Activated CD4-positive, alpha-beta T cell treated with anti-CD3 and anti-CD28 coated beads for 4 hours (primary cell): ENCODE results near the gene ZNF516.

Experiments used
- DNase-seq, 2 donors: peaks; one replicate each; pipeline ENCODE4 v3.0.0-alpha.2; 2020

Gene ZNF516

DNA sequence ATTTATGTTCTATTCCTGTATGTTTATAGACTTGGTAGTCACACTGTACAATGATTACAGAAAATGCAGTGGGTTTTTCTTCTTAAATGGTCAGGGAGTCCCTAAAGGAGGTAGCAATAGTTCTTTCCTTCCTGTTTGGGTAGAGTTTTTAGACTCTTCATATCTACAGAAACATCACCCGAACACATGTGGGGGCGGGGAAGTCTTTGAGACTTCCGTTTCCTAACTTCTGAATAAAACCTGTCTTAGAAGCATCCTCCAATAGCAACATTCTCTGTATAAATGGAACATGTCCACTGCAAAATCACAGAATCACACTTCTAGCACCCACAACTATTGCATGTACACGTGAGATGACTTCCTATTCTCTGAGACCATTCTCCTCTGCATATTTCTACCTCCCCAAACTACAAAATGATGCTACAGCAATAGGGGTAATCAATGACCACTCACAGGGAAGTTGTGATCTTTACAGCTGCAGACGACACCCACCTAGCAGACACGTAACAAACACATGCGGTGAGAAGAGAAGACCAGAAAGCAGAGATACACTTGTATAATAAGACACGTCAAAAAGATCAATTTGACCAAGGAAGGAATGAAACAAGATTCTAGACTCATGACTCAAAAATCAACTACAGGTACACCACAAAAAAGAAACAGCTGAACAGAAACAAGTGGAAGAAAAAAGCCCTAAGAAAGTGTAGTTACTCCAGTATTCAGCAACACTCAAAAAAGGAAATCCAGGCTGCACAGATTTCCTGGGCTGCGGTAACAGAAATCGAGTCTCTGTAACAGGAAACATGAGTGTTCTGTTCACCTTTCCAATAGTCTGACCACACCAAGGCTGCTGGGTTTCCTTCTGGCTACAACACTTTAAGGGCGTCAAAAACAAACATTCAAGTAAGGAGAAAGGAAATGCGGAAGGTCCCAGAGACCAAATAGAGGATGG is 120.4 kb downstream of the ZNF516 start:
- DNase-seq: peak; percentile 37 to 64

GRCh38 chr18:76373297-76373696 is 121.7 kb downstream of the ZNF516 start:
- DNase-seq: no peak

DNA sequence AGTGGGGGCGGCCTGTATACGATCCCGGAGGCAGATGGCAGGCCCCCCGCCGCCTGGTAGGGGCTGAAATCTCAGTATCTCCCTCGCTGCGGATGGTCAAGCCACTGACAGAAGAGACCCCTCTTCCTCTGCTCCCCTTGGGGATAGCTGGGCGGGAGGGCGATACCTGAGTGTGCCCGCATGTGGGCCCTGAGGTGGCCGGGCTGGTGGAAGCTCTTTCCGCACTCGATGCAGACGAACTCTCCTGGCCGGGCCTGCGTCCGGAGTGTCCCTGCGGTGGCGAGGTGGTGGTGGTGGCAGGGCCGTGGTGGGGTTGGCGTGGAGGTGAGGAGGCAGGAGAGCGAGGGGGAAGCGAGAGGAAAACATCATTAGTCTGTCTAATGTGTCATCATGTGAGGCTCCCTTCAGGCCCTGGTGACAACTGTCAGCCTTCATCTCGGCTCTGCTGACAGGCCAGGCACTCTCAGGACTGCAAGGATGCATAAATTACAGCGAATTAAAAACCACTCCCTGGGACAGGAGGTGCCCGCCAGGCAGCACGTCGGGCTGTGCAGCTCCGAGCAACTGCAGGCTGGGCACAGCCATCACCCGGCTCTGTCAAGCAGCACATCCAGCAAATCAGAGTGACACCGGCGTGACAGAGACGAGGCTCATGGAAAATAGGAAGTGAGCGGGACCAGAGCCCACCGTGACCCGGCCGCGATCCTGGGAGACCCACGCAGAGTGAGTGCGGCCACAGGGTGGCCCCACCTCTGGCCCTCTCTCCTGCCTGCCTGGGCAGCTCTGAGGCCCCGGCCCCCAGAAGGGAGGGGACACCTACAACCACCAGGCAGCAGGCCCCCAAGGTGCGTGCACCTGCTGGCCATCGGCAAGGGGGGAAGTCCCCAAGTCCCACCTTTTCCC is 123.5 kb downstream of the ZNF516 start:
- DNase-seq: no peak

DNA sequence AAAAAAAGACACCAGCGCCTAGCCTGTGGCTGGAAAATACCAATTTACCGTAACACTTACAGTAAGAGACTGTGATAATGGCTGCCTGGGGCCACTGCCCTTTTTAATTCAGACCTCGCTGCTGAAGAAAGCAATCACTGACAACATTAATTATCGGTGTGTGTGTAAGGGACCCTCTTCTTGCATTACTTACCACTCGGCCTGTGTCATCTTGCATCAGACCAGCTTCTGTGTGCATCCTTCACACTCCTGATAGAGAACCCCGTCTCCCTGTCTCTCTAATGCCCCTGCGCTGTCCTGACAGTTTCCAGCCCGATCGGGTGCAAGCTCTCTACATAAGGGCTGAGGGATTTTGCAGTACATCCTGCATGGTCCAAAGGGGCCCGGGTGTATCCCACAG is 124.4 kb downstream of the ZNF516 start:
- DNase-seq: no peak

DNA sequence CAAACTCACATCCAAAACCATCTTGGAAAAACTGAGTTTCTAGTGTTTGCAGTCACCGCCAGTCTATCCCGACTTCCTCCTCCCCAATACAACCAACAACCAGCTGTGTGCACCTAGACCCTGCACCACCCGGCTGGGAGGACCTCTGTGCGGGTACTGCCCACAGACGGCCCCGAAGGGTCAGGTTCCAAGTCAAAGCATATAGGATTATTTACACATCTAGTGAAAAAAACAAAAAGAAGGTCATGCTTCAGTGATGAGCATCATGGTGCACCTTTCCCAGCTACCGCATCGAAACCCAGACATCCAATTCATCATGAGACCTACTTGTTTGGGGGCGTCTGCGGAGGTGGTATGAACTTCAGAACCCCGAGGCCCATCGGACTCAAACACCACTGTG is 124.8 kb downstream of the ZNF516 start:
- no peak for DNase-seq

DNA sequence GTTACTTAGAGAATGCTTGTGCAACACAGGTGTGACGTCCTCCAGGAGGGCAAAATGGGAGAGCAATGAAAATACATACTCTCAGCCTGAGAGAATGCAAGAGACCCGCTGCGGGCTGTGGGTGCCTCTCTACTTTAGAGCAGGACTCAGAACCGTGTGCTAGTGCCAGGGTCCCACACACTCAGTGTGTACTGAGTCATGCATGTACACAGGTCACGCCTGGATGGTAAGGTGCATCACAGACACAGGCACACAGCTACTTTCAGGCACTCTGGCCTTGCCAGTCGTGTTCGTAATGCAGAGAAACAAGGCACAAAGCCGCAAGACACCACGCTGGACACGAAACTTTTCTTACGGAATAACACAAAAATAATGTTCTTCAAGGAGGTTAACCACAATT is 125.3 kb downstream of the ZNF516 start:
- DNase-seq: no peak

DNA sequence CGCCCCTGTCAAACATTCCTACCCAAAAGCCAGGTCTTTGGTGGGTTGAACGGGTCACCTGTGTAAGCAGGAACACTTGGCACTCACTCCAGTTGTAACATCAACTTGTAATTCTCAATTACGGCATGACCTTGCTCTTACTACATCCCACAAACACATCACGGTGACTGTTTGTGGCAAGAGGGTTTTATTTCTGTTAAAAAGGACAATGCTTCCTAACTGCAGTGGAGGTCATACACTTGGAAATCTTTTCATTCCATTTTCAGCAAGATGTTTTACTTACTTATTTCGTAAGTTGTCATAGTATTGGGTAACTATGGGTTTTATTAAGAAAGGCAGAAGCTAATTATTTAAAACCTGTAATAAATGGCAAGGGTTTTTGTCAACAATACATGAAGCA is 126.1 kb downstream of the ZNF516 start:
- no peak for DNase-seq

DNA sequence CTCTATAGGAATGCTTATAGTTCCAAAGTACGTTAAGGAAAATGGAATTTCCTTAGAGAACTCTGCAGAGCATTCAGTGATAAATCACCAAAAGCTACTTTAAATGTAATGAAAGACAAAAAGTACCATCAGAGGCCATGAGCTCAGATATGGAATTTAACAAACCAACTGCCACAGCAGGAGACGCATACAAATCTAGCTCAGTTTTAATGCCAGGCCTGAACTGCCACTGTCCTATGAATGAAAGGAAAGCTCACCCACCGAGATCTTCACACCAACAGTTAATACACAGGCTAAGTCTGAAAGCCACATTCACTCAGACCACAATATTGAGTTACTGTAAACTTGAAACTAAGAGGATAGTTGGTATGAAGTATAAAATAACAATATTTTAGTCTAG is 126.8 kb downstream of the ZNF516 start:
- DNase-seq: no peak

DNA sequence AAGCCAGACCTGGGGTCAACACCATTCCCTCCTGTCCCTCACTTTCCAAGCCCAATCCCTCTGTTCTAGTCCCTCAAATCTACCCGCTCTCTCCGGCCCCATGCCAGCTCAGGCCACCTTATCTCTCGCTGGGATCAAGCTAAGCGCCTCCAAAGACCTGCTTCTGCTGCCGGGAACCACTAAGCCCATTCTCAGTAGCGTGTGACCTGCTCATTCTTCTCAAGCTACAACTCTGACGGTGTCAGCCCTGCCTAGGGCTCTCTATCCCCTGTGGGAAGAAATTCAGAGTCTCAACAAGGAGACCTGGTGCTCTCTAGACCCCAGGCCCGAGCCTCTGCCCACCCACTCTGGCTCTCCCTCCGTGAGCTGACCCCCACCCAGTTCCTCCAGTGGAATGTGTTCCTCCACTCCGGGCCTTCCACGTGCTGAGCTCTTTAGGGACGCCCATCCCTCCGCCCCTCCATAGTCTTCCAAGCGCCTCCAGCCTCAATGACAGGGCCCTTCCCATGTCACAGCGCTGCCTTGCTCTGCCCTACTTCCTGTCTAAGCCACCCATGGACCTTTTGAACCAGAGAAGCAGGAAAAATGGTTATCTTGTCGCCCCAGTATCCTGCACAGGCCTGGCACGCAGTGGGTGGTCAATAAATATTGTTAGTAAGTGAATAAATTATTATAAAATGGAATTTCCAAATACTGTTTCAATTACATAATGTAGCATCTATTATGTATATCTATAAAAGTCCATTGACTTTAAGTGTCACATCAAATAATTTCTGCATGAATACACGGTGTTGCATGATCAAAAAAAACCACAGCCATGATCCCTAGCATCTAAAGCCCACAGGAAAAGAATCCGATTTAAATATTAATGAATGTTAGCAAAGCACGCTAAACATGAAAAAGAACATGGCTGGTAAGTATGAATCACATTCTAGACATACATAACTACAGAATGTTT is 127.6 kb downstream of the ZNF516 start:
- DNase-seq: no peak

GRCh38 chr18:76365561-76365960 is 129.5 kb downstream of the ZNF516 start:
- DNase-seq: no peak

DNA sequence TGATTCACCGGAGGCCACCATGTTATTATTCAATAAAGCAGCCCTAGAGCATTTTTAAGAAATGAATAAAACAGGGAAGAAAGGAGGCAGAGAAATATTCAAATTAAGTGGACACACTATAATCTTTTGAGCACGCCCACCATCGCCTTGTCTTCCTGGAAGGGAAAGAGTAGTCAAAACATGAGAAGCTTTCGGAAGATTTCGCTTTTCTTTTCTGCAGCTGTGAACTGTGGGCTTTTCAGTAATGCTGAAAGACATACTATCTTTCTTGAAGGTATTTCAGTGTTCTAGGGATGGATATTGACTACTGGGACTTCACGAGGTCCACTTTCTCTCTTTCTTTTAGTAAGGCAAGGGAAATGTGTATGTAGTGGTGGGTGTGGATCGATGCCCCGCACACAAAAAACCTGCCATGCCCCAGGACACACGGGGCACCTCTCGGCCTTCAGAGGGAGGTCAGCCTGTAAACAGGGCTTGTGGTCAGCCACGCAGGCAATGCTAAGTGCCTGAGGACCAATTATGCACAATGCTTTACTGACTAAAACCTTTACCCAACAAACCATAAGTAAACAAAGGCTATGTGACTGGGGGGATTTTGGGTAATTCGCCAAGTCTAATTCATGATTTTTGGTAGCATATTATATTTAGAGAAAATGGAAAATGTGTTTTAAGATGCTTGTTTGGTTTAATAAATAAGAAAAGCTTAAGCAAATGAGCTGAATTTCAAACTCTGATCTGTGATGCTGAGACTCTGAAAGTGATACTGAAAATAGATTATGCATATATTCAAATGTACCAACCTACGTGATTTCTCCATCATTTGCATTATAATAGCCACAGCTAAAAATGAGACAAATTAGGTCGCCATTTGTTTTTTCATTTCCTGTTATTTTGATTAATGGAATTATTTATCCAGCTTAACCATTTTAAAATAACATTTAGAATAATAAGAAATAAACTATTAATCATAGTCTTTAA is 130.5 kb downstream of the ZNF516 start:
- DNase-seq: no peak

DNA sequence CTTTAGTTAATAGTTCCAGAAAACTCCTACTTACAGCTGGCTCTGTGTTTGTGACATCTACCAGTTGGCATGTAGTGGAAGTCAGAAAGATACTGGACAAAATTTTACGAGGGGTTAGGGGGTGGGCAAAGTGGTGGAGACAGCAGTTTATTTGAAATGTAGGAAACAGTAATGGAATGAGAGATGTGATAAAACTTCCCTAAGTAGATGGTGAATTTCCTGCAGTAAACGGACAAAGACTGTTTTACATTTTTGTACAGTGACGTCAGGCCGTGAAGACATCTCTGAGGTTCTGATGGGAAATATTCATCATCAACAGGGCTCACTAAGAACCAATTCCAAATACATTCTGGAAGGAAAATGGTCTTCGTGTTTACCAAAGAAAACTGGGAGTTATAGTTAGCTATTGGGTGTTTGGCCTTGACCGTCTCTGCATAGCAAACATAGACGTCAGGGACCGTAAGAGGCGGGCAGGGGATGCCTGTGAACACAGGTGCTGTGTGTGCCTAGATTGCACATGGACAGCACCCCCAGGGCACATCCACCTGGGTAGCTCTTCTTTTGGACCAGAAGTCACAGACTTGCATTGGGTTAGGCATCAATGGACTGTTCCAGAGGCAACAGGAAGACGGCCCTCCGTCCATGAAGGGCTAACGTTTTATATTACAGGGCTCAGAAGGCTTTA is 131.5 kb downstream of the ZNF516 start:
- DNase-seq: no peak

GRCh38 chr18:76362676-76363075 is 132.4 kb downstream of the ZNF516 start:
- DNase-seq: no peak

GRCh38 chr18:76361219-76361618 is 133.8 kb downstream of the ZNF516 start:
- DNase-seq: no peak

DNA sequence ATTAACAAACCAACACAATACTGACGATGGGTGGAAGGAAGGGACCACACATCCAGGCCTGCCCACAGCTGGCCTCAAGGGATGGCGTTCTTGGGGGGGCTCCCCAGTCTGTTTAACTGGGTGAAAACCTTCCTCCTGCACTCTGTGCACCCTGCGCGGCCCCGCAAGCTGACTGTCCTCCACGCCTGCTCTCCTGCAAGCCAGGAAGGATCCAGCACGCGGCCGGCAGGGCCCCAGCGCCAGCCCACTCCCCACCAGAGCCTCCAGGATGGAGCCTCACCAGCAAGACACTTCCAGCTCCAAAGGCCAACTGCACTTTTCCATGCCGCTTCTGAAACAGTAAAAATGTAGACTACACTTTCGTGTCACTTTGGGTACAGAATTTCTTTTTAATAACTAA is 135.1 kb downstream of the ZNF516 start:
- DNase-seq: no peak

DNA sequence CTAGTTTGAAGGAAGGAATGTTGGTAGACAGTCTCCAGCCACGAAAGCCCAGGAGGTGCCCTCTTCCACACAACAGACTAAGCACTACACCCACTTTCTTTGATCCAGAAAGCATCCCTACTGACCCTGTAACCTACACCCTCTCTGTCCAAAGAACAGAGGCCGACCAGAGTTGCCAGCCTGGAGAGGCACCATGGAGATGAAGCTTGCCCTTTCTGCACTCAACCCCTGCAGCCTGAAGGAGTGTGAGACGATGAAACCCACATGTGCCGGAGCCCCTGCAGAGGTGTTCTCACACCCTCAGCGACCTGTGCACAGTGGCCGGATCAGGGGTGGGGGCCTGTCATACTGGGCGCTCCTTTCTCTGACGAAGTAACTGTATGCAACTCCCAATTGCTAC is 136.3 kb downstream of the ZNF516 start:
- DNase-seq: no peak

GRCh38 chr18:76357585-76358260 is 137.3 kb downstream of the ZNF516 start:
- no peak for DNase-seq

DNA sequence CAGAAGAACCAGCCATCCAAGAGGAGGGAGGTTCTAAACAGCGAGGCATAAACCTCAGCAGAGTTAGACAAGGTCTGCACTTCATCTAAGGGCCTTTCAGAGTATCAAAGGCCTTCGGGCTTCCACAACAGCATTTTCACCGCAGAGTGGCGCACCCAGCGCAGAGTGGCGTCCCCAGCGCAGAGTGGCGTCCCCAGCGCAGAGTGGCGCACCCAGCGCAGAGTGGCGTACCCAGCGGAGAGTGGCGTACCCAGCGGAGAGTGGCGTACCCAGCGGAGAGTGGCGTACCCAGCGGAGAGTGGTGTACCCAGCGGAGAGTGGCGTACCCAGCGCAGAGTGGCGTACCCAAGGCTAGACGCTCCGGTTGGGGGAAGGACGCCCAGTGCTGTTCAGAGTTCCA is 137.9 kb downstream of the ZNF516 start:
- no peak for DNase-seq

GRCh38 chr18:76356666-76357065 is 138.4 kb downstream of the ZNF516 start:
- DNase-seq: no peak

- DNase-seq: no peak
Measured at GRCh38 chr18:76354348-76354747, 140.7 kb downstream of the ZNF516 start.
